ENCODE results near the gene GJB5.

GRCh38 chr1:34794790-34795180 lies 39.9 kb downstream of the GJB5 start:
- TF ChIP-seq TAF1 (IDR thresholded peaks at IDR 0.05; ENCODE audit: borderline replicate concordance, insufficient read depth, low read length) = no peak
- no peak for TF ChIP-seq POLR2AphosphoS5 (IDR thresholded peaks at IDR 0.05; ENCODE audit: low read depth, low read length)
